ENCODE results near the gene POU2F2.

DNA sequence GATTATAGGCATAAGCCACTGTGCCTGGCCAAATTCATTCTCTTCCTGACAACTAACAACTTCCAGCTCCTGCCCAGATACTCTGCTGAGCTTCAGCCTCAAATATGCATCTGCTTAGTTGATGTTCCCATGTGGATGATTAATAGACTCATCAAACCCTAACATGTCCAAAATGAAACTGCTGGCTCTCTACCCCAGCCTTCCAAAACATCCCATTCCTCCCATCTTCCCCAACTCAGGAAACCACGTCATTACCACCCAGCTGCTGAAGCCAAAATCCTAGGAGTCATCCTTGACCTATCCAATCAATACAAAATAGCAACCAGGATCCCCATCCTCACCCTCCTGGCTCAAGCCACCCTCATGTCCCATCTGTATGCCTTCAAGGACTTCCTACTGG is 20.9 kb downstream of the POU2F2 start:
- TF ChIP-seq ISL1 (CRISPR knock-in tag; IDR thresholded peaks at IDR 0.05): no peak
- TF ChIP-seq, protein P1, sequence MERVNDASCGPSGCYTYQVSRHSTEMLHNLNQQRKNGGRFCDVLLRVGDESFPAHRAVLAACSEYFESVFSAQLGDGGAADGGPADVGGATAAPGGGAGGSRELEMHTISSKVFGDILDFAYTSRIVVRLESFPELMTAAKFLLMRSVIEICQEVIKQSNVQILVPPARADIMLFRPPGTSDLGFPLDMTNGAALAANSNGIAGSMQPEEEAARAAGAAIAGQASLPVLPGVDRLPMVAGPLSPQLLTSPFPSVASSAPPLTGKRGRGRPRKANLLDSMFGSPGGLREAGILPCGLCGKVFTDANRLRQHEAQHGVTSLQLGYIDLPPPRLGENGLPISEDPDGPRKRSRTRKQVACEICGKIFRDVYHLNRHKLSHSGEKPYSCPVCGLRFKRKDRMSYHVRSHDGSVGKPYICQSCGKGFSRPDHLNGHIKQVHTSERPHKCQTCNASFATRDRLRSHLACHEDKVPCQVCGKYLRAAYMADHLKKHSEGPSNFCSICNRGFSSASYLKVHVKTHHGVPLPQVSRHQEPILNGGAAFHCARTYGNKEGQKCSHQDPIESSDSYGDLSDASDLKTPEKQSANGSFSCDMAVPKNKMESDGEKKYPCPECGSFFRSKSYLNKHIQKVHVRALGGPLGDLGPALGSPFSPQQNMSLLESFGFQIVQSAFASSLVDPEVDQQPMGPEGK (CRISPR knock-in tag; IDR thresholded peaks at IDR 0.05; ENCODE audit: borderline replicate concordance): no peak
- no peak for TF ChIP-seq ZFP3 (CRISPR knock-in tag; IDR thresholded peaks at IDR 0.05)
- no peak for TF ChIP-seq ESRRG (CRISPR knock-in tag; IDR thresholded peaks at IDR 0.05)
- TF ChIP-seq ZNF8 (CRISPR knock-in tag; IDR thresholded peaks at IDR 0.05): no peak
